K562 (cell line): ENCODE data around the gene SDF4. TPM values are rescaled to one million over a fixed set of nuclear protein-coding genes. Genes with fewer than 3 reads are reported as not detected.

Source experiments
- ATF3 ChIP-seq, 2 experiments: fragments of 450-650 bp in 1 of 2; sonication (generic) in 1 of 2; formaldehyde crosslinking in 1 of 2; IDR thresholded peaks in 1 of 2; conservative IDR thresholded peaks in 1 of 2; 2 replicates each; pipeline versions ENCODE4 v1.6.1 to v1.8.1; 2016 to 2023; ENCODE audit warnings: mild to moderate bottlenecking in 2 of 2, moderate library complexity in 2 of 2, inconsistent platforms in 1 of 2, missing genetic modification reagents in 1 of 2
- ETV5 ChIP-seq: sonication (generic); formaldehyde crosslinking; IDR thresholded peaks from 2 replicates; pipeline ENCODE4 v1.4.0; 2020; ENCODE audit warnings: low read depth, mild to moderate bottlenecking, missing genetic modification reagents
- ETV6 ChIP-seq, 3 experiments: fragments of 150-350 bp in 1 of 3; sonication (generic) in 1 of 3; formaldehyde crosslinking in 1 of 3; IDR thresholded peaks; 2 replicates each; pipeline versions ENCODE4 v1.6.1 to v1.8.0; 2014 to 2022; ENCODE audit warnings: borderline replicate concordance in 2 of 3, low read depth in 2 of 3, antibody characterized with exemption in 1 of 3, low read length in 1 of 3, mild to moderate bottlenecking in 1 of 3, missing genetic modification reagents in 1 of 3
- FIP1L1 ChIP-seq: fragments of 200-400 bp; formaldehyde crosslinking; IDR thresholded peaks from 2 replicates; pipeline ENCODE4 v1.6.1; 2018; ENCODE audit warnings: mild to moderate bottlenecking, low read depth, low read length; ENCODE audit not compliant: poor library complexity, severe bottlenecking
- HDAC2 ChIP-seq: fragments of 450-650 bp; IDR thresholded peaks from 2 replicates; pipeline ENCODE4 v1.6.1; 2016; ENCODE audit warnings: mild to moderate bottlenecking
- KLF16 ChIP-seq: IDR thresholded peaks from 2 replicates; pipeline ENCODE4 v1.6.1; 2016; ENCODE audit warnings: antibody characterized with exemption
- MAFF ChIP-seq: IDR thresholded peaks from 2 replicates; pipeline ENCODE4 v1.6.1; 2012; ENCODE audit warnings: low read length, improper control_type of control experiment
- PHB2 ChIP-seq: fragments of 450-650 bp; IDR thresholded peaks from 2 replicates; pipeline ENCODE4 v1.6.1; 2017; ENCODE audit warnings: low read depth
- PURB ChIP-seq: sonication (generic); formaldehyde crosslinking; IDR thresholded peaks from 2 replicates; pipeline ENCODE4 v1.9.0; 2021; ENCODE audit warnings: low read depth, mild to moderate bottlenecking, missing genetic modification reagents
- RAD21 ChIP-seq, 2 experiments: fragments of 250-450 bp in 1 of 2; fragments of 450-650 bp in 1 of 2; sonication (Bioruptor Pico) in 1 of 2; formaldehyde crosslinking in 1 of 2; IDR thresholded peaks in 1 of 2; conservative IDR thresholded peaks in 1 of 2; 2 replicates each; pipeline versions ENCODE4 v1.4.0 to v1.8.0; 2020 to 2022; ENCODE audit warnings: mild to moderate bottlenecking in 2 of 2, moderate library complexity in 1 of 2
- RCOR1 ChIP-seq, 2 experiments: IDR thresholded peaks; 2 replicates each; pipeline ENCODE4 v1.6.1; 2012; ENCODE audit warnings: low read depth in 2 of 2, low read length in 2 of 2, borderline replicate concordance in 1 of 2, improper control_type of control experiment in 1 of 2
- RFX1 ChIP-seq: fragments of 450-650 bp; IDR thresholded peaks from 2 replicates; pipeline ENCODE4 v1.6.1; 2016; ENCODE audit warnings: mild to moderate bottlenecking, moderate library complexity
- TEAD2 ChIP-seq: fragments of 450-650 bp; IDR thresholded peaks from 2 replicates; pipeline ENCODE4 v1.6.1; 2016; ENCODE audit warnings: missing genetic modification characterization, control low read depth, missing compliant biosample characterization
- TRIM24 ChIP-seq, 2 experiments: fragments of 450-650 bp; IDR thresholded peaks; 2 replicates each; pipeline ENCODE4 v1.6.1; 2016
- ZNF444 ChIP-seq: fragments of 250-450 bp; sonication (Bioruptor Pico); IDR thresholded peaks from 2 replicates; pipeline ENCODE4 v1.4.0; 2020; ENCODE audit warnings: mild to moderate bottlenecking, moderate library complexity
- polyA plus RNA-seq, 8 experiments: library from polyadenylated mRNA; depleted of rRNA in 4 of 8; stranded (reverse) in 5 of 8; unstranded in 3 of 8; fragments of >200 nt; fragmentation: Nextera tagmentation in 2 of 8; fragmentation: Illumina TruSeq in 1 of 8; extraction: Ambion mirVana in 2 of 8; extraction: Trizol in 1 of 8; gene quantifications; 2 replicates each; pipeline versions ENCODE4 v1.2.1 to v1.2.3, GENCODE V29; 2011 to 2014; ENCODE audit warnings: inconsistent platforms in 1 of 8, missing spikeins in 1 of 8
- total RNA-seq, 7 experiments: library from RNA; depleted of rRNA in 6 of 7; stranded (reverse); fragments of >200 nt in 6 of 7; fragmentation: Illumina TruSeq in 2 of 7; extraction: Trizol in 2 of 7; gene quantifications; 2 replicates each; pipeline versions ENCODE4 v1.2.1 to v1.2.3, GENCODE V29; 2011 to 2021; ENCODE audit warnings: low replicate concordance in 1 of 7
- TF ChIP-seq, protein P1 (sequence below), 3 experiments: fragments of 200-800 bp in 1 of 3; sonication (Bioruptor generic) in 1 of 3; sonication (generic) in 1 of 3; formaldehyde crosslinking in 1 of 3; IDR thresholded peaks; 2 replicates each; pipeline versions ENCODE4 v1.6.1 to v1.8.0; 2016 to 2022; ENCODE audit warnings: mild to moderate bottlenecking in 2 of 3, missing compliant biosample characterization in 2 of 3, missing genetic modification characterization in 2 of 3, missing genetic modification reagents in 1 of 3
- TF ChIP-seq, protein P2 (sequence below), 2 experiments: fragments of 200-800 bp in 1 of 2; sonication (Bioruptor generic) in 1 of 2; sonication (generic) in 1 of 2; formaldehyde crosslinking in 1 of 2; IDR thresholded peaks in 1 of 2; conservative IDR thresholded peaks in 1 of 2; 2 replicates each; pipeline versions ENCODE4 v1.5.0 to v1.6.1; 2016 to 2020; ENCODE audit warnings: missing compliant biosample characterization in 1 of 2, missing genetic modification characterization in 1 of 2, missing genetic modification reagents in 1 of 2
- TF ChIP-seq, protein P3 (sequence below): fragments of 450-650 bp; formaldehyde crosslinking; IDR thresholded peaks from 2 replicates; pipeline ENCODE4 v1.4.0; 2020; ENCODE audit warnings: mild to moderate bottlenecking, moderate library complexity
- TF ChIP-seq, protein P4 (sequence below): fragments of 250-450 bp; sonication (Bioruptor Pico); IDR thresholded peaks from 2 replicates; pipeline ENCODE4 v1.9.0; 2021; ENCODE audit warnings: mild to moderate bottlenecking
- TF ChIP-seq, protein P5 (sequence below): IDR thresholded peaks from 2 replicates; pipeline ENCODE4 v1.6.1; 2011; ENCODE audit not compliant: insufficient read length; ENCODE audit errors: extremely low read depth

The SDF4 gene
- total and polyA plus RNA-seq, 9 of the 15 experiments (the other 6 are each of a cell fraction or from before 2014, with no cell fraction given), result 0.35 to 160 (median 65.2) TPM

DNA sequence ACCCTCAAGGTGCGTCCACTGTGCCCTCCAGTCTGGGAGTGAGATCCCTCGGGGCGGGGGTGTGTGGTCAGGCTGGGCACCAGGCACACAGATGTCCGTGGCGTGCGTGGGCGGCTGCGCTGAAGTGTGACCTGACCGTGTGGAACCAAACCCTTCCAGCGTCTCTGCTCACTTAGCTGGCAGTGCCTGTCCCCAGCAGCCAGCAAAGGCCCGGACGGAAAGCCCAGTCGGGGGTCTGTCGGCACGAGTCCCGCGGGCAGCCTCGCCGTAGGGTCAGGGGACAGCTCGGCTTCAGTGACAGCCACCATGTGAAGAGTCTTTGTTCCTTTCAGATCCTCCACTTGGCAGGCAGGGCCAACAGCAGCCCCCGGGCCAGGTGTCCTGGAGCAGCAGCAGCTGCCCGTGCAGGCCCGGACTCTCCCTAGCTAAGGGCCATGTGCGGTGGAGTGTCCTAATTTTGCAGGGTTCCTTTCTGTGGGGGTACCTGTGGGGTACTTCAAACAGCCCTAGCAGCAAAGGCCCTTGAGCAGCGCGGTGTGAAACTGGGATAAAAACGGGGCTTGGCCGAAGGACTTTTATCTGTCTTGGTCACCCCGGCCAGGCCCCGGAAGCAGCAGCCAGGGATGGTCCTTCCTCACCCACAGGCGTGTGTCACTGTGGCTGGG, 46.6 kb downstream of the SDF4 start (continued):
- TF ChIP-seq, protein P1, sequence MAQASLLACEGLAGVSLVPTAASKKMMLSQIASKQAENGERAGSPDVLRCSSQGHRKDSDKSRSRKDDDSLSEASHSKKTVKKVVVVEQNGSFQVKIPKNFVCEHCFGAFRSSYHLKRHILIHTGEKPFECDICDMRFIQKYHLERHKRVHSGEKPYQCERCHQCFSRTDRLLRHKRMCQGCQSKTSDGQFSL (CRISPR knock-in tag; IDR thresholded peaks at IDR 0.05), result 0 out of 2 replicates have a peak, but pooled peaks have one; percentile 49
- TF ChIP-seq, protein P1 (tag; IDR thresholded peaks at IDR 0.05), result no peak
- TF ChIP-seq ZNF444 (CRISPR knock-in tag), result no peak
- peak in 1 of 2 experiments; percentile 48; a peak in 2 of 4 replicates for TF ChIP-seq TRIM24 (IDR thresholded peaks at IDR 0.05)
- no peak for TF ChIP-seq TEAD2 (tag)
- TF ChIP-seq PHB2, result no peak
- TF ChIP-seq, protein P2, sequence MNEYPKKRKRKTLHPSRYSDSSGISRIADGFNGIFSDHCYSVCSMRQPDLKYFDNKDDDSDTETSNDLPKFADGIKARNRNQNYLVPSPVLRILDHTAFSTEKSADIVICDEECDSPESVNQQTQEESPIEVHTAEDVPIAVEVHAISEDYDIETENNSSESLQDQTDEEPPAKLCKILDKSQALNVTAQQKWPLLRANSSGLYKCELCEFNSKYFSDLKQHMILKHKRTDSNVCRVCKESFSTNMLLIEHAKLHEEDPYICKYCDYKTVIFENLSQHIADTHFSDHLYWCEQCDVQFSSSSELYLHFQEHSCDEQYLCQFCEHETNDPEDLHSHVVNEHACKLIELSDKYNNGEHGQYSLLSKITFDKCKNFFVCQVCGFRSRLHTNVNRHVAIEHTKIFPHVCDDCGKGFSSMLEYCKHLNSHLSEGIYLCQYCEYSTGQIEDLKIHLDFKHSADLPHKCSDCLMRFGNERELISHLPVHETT (CRISPR knock-in tag; conservative IDR thresholded peaks at IDR 0.05 in 1 of 2, IDR thresholded peaks at IDR 0.05 in 1 of 2), result peak in 1 of 2 experiments; percentile 40; a peak in 1 of 4 replicates
- no peak for TF ChIP-seq ATF3 (IDR thresholded peaks at IDR 0.05)
- TF ChIP-seq ATF3 (CRISPR knock-in tag; conservative IDR thresholded peaks at IDR 0.05), result no peak
- TF ChIP-seq RAD21 (CRISPR knock-in tag; conservative IDR thresholded peaks at IDR 0.05 in 1 of 2, IDR thresholded peaks at IDR 0.05 in 1 of 2), result no peak
- TF ChIP-seq ETV6 (IDR thresholded peaks at IDR 0.05; ENCODE audit: borderline replicate concordance in 1 of 2, low read depth in 2 of 2, low read length in 1 of 2), result no peak
- no peak for TF ChIP-seq ETV6 (CRISPR knock-in tag; IDR thresholded peaks at IDR 0.05; ENCODE audit: borderline replicate concordance)
- no peak for TF ChIP-seq HDAC2
- TF ChIP-seq ETV5 (CRISPR knock-in tag), result peak; percentile 91
- no peak for TF ChIP-seq FIP1L1
- no peak for TF ChIP-seq RFX1
- no peak for TF ChIP-seq MAFF
- TF ChIP-seq, protein P3, sequence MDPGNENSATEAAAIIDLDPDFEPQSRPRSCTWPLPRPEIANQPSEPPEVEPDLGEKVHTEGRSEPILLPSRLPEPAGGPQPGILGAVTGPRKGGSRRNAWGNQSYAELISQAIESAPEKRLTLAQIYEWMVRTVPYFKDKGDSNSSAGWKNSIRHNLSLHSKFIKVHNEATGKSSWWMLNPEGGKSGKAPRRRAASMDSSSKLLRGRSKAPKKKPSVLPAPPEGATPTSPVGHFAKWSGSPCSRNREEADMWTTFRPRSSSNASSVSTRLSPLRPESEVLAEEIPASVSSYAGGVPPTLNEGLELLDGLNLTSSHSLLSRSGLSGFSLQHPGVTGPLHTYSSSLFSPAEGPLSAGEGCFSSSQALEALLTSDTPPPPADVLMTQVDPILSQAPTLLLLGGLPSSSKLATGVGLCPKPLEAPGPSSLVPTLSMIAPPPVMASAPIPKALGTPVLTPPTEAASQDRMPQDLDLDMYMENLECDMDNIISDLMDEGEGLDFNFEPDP (CRISPR knock-in tag), result no peak
- peak in 1 of 2 experiments; percentile 84; a peak in 2 of 4 replicates for TF ChIP-seq RCOR1 (IDR thresholded peaks at IDR 0.05; ENCODE audit: borderline replicate concordance in 1 of 2, low read depth in 2 of 2, low read length in 2 of 2)
- TF ChIP-seq, protein P4, sequence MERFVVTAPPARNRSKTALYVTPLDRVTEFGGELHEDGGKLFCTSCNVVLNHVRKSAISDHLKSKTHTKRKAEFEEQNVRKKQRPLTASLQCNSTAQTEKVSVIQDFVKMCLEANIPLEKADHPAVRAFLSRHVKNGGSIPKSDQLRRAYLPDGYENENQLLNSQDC (CRISPR knock-in tag), result no peak
- TF ChIP-seq KLF16, result no peak
- TF ChIP-seq PURB, result no peak
- TF ChIP-seq, protein P5, sequence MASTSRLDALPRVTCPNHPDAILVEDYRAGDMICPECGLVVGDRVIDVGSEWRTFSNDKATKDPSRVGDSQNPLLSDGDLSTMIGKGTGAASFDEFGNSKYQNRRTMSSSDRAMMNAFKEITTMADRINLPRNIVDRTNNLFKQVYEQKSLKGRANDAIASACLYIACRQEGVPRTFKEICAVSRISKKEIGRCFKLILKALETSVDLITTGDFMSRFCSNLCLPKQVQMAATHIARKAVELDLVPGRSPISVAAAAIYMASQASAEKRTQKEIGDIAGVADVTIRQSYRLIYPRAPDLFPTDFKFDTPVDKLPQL, result no peak
